ENCODE results near the gene OTOP3.
"Not testable (repeated sequence)": the region's sequence is repeated elsewhere in the genome, so short reads cannot be mapped to it uniquely, and the experiment has no call there.

Gene OTOP3

DNA sequence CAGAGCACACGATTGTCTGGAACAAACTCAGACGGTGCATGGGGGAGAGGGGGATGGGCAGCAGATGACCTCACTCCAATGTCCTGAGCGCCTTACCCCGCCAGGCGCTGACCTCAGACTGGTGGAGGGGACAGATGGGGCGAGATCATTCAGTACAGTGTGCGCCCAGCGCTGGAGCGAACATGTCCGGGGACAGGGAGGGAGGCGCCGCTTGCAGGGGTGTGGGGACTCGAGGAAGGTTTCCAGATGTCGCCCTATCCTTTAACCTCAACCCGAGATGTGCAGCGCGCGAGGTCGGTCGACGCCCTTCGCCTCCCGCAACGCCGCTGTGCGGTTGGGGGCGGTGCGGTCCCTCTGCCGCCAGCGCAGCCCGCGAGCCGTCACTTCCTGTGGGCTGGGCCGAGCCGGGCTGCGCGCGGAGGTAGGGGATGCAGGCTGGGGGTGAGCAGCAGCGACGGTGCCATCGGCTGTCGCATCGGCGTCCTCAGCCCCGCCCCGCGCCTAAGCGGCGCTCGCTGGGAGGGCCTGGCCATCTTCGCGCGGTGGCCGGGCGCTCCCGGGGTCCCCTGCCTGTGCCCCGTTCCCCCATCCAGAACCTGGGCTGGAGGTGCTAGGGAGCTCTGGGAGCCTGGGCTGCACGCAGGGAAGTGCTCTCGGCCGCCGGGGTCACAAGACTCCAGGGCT is 46.4 kb downstream of the OTOP3 start:
- DNase-seq (ENCODE audit: insufficient read length) = peak; percentile 61
- FAIRE-seq = peak; percentile 50
- no peak for TF ChIP-seq POLR2A (IDR thresholded peaks at IDR 0.05; ENCODE audit: low read depth, low read length)
- TF ChIP-seq POLR2AphosphoS5 (IDR thresholded peaks at IDR 0.05; ENCODE audit: low read depth, low read length) = no peak
- TF ChIP-seq TAF1 (IDR thresholded peaks at IDR 0.05; ENCODE audit: borderline replicate concordance, low read depth, low read length) = no peak

DNA sequence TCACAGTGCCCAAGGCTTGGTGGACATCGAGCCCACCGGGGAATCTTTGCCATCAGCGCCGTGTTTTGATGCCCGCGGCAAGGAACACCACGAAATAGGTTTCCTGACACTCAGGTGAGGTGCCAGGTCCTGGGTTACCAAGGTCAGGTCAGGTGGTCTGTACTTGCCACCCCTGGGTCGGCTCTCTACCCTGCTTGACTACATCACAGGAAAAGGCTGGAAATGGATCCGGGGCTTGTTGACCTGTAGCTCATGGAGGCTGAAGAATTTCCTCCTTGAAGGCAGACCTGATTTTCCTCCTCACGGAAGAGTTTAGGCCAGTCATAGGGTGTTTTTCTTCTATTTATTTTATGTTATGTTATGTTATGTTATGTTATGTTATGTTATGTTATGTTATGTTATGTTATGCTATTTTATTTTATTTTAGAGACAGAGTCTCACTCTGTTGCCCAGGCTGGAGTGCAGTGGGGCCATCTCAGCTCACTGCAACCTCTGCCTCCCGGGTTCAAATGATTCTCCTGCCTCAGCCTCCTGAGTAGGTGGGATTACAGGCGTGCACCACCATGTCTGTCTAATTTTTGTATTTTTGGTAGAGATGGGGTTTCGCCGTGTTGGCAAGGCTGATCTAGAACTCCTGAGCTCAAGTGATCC is 47.1 kb downstream of the OTOP3 start:
- not testable (repeated sequence) for FAIRE-seq; DNase-seq (ENCODE audit: insufficient read length)

DNA sequence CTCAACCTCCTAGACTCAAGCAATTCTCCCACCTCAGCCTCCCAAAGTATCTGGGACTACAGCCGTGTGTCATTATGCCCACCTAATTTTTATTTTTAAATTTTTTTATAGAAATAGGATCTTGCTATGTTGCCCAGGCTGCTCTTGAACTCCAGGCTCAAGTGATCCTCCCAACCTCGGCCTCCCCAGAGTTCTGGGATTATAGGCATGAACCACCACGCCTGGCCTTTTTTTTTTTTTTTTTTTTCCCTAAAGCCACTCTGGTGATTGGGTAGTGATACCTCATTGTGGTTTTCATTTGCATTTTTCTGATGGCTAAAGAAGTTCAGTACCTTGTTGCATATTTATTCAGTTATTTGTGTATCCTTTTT is 50.5 kb downstream of the OTOP3 start:
- DNase-seq (ENCODE audit: insufficient read length) (no peak), FAIRE-seq (no peak)
- TF ChIP-seq POLR2AphosphoS5 (IDR thresholded peaks at IDR 0.05; ENCODE audit: low read depth, low read length) (no peak), TAF1 (IDR thresholded peaks at IDR 0.05; ENCODE audit: borderline replicate concordance, low read depth, low read length) (no peak), POLR2A (IDR thresholded peaks at IDR 0.05; ENCODE audit: low read depth, low read length) (no peak)

DNA sequence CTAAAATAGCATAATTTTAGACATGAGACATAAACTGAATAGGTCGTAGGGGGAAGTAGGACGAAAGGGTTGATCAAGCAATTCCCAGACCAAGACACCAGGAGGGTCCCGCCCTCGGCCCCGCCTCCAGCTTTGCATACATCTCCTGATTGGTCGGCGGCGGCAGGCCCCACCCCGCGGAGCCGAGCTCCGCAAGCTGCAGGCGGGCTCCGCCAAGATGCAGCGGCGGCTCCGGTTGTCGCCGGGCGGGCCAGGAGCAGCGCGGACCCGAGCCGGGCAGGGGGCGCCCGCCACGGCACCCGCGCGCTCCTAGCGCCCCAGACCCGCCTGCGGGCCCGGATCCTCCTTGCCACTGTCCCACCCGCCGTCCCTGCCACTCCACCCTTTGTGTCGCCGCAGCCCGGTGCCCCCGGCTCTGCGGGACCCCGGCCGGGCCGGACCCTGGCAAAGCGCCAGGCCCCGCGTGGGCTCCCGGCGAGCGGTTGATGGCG is 51.8 kb downstream of the OTOP3 start, which contains the start of gene CDR2L:
Gene CDR2L, plus strand, starts transcription at position 215 of the 491 bp plus-strand sequence. CDS start 412 bp downstream, outside the sequence.
- DNase-seq (ENCODE audit: insufficient read length) = peak; percentile 91
- no peak for TF ChIP-seq TAF1 (IDR thresholded peaks at IDR 0.05; ENCODE audit: borderline replicate concordance, low read depth, low read length)
- TF ChIP-seq POLR2A (IDR thresholded peaks at IDR 0.05; ENCODE audit: low read depth, low read length) = no peak
- TF ChIP-seq POLR2AphosphoS5 (IDR thresholded peaks at IDR 0.05; ENCODE audit: low read depth, low read length) = no peak
- peak; percentile 69 for FAIRE-seq

DNA sequence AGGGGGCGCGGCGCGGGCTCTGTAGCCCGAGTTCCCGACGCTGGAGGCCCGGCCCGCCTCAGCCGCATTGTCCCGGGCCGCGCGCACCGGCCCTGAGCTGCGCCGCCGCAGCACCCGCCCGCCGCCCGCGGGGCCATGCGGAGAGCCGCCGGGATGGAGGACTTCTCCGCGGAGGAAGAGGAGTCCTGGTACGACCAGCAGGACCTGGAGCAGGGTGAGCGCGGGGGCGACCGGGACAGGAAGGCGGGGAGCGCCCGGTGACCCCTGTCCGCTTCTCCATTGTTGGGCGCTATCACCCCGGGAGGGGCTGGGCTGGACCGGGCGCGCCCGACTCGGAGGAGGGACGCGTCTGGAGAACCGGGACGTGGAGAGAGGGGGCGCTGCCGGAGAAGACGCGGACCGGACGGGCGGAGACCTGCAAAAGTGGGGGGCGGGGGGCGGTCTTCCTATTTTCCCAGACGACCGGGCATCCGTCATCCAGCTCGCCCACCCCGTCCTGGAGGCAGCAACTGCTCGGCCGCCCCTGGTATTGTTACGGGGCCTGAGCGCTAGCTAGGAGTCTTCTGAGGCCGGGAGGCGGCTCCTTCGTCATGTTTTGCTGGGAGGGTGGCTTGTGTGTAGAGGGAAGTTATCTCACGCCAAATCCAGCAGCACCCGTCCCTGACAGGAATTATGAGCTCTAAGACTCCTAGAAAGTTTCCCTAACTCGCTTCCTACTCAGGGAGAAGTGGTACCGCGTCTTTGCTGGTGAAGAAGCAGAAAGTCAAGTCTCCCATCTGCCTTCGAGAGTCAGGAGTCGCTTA is 52.4 kb downstream of the OTOP3 start:
- no peak for FAIRE-seq
- TF ChIP-seq TAF1 (IDR thresholded peaks at IDR 0.05; ENCODE audit: borderline replicate concordance, low read depth, low read length) (no peak), POLR2AphosphoS5 (IDR thresholded peaks at IDR 0.05; ENCODE audit: low read depth, low read length) (no peak), POLR2A (IDR thresholded peaks at IDR 0.05; ENCODE audit: low read depth, low read length) (no peak)
- DNase-seq (ENCODE audit: insufficient read length) = no peak

DNA sequence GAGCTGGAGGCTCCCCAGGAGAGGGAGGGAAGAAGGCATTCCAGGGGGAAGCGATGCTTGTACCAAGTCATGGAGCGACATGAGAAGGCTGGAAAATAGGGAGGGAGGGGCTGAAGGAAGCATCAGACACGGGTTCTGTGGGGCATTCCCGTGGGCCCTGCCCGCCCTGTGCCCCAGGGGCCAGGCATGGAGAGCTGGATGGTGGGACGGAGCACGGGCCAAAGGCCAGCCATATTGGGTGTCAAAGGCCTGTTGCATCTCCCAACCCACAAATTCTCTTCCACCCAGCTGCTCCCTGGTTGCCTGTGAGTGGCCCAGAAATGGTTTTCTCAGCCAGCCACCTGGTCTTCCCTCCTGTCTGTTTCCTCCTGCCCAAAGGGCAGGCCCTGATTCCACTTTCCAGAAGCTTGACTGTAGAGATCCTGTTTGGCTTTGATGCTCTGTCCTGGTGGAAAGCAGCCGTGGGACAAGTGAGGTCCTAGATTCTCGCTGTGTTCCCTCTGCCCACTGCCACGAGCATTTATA is 54.9 kb downstream of the OTOP3 start:
- no peak for FAIRE-seq
- no peak for DNase-seq (ENCODE audit: insufficient read length)
- TF ChIP-seq TAF1 (IDR thresholded peaks at IDR 0.05; ENCODE audit: borderline replicate concordance, low read depth, low read length) (no peak), POLR2A (IDR thresholded peaks at IDR 0.05; ENCODE audit: low read depth, low read length) (no peak), POLR2AphosphoS5 (IDR thresholded peaks at IDR 0.05; ENCODE audit: low read depth, low read length) (no peak)

DNA sequence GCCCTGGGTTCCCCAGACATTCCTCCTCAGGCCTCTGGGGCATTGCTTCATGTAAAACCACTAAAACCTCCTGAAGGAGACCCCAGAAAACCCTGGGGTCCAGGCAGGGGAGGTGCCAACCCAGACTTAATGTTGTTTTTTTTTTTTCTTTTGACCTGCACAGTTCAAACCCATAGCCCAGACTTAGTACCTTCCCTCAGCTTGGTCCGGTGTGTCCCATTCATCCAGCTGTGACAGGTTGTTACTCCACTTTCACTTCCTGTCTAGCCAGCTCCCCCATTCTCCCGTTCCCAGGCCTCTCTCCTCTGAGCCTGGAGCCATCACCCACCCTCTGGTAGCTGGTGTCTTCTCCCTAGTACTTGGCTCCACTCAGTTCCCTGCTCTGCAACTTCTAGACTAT is 56.5 kb downstream of the OTOP3 start:
- FAIRE-seq = no peak
- TF ChIP-seq TAF1 (IDR thresholded peaks at IDR 0.05; ENCODE audit: borderline replicate concordance, low read depth, low read length) (no peak), POLR2A (IDR thresholded peaks at IDR 0.05; ENCODE audit: low read depth, low read length) (no peak), POLR2AphosphoS5 (IDR thresholded peaks at IDR 0.05; ENCODE audit: low read depth, low read length) (no peak)
- no peak for DNase-seq (ENCODE audit: insufficient read length)

DNA sequence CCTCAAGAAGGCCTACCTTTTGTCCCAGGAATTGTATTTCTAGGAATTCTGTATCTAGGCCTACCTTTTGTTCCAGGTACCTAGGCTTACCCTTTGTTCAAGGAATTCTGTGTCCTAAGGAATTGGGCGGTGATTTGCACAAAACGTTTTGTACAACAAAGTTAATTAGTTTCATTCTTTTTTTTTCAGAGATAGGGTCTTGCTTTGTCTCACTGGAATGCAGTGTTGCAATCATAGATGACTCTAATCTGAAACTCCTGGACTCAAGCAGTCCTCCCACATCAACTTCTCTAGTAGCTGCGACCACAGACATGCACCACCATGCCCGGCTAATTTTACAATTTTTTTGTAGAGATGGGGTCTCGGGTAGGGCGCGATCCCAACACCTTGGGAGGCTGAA is 58.7 kb downstream of the OTOP3 start:
- DNase-seq (ENCODE audit: insufficient read length) (no peak), FAIRE-seq (no peak)
- TF ChIP-seq TAF1 (IDR thresholded peaks at IDR 0.05; ENCODE audit: borderline replicate concordance, low read depth, low read length) = no peak
- no peak for TF ChIP-seq POLR2A (IDR thresholded peaks at IDR 0.05; ENCODE audit: low read depth, low read length)
- TF ChIP-seq POLR2AphosphoS5 (IDR thresholded peaks at IDR 0.05; ENCODE audit: low read depth, low read length) = no peak

DNA sequence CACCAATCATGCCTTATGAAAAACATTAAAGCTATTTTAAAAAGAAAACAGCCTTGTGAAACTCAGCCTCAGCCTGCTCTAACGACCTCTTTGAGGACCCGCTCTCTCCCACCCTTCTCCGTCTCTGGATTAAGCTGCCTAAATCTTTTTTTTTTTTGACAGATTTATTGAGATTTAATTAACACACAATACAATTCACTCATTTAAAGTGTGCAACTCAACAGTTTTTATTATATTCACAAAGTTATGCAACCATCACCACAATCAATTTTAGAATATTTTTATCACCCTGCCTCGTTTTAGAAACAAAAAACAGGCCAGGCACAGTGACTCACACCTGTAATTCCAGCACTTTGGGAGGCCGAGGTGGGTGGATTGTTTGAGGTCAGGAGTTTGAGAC is 60.1 kb downstream of the OTOP3 start:
- TF ChIP-seq POLR2AphosphoS5 (IDR thresholded peaks at IDR 0.05; ENCODE audit: low read depth, low read length) = no peak
- no peak for TF ChIP-seq TAF1 (IDR thresholded peaks at IDR 0.05; ENCODE audit: borderline replicate concordance, low read depth, low read length)
- TF ChIP-seq POLR2A (IDR thresholded peaks at IDR 0.05; ENCODE audit: low read depth, low read length) = no peak
- FAIRE-seq (no peak), DNase-seq (ENCODE audit: insufficient read length) (no peak)

DNA sequence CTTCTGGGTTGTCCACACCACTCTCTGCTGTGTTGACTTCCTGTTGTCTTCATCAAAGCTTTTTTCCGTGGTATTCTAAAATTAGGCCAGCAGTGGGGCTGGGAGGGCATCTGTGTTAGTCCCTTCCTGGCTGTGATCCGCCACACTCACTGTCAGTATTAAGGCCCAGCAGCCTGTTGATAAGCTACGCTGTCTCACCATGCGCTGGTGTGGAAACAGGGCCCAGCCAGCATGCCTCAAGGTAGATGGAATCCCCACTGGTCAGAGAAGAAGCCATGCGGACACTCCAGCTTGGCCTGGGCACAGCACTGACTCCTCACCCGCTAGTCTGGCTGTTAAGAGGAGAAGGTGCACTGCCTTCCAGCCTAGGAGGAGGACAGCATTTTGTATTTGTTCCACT is 63.1 kb downstream of the OTOP3 start:
- TF ChIP-seq TAF1 (IDR thresholded peaks at IDR 0.05; ENCODE audit: borderline replicate concordance, low read depth, low read length) (no peak), POLR2AphosphoS5 (IDR thresholded peaks at IDR 0.05; ENCODE audit: low read depth, low read length) (no peak), POLR2A (IDR thresholded peaks at IDR 0.05; ENCODE audit: low read depth, low read length) (no peak)
- DNase-seq (ENCODE audit: insufficient read length) = no peak
- no peak for FAIRE-seq

DNA sequence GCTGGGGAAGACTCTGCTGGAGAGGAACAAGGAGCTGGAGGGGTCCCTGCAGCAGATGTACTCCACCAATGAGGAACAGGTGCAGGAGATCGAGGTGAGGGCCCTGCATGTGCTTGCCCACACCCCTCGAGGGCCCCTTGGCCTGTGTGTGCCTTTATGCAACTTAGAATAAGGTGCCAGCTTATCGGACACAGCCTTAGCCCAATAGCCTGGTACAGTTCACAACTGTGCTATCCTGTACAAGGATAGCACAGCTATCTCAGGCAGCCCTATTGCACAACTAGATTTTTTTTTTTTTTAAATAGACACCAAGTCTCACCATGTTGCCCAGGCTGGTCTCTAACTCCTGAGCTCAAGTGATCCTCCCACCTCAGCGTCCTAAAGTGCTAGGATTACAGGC is 63.8 kb downstream of the OTOP3 start:
- DNase-seq (ENCODE audit: insufficient read length) = no peak
- no peak for FAIRE-seq
- TF ChIP-seq TAF1 (IDR thresholded peaks at IDR 0.05; ENCODE audit: borderline replicate concordance, low read depth, low read length) = no peak
- no peak for TF ChIP-seq POLR2AphosphoS5 (IDR thresholded peaks at IDR 0.05; ENCODE audit: low read depth, low read length)
- TF ChIP-seq POLR2A (IDR thresholded peaks at IDR 0.05; ENCODE audit: low read depth, low read length) = no peak
